HG02623 (cell line): ENCODE results near the gene TMEM87B.

Experiments
- ATAC-seq: cut with Tn5 transposase; IDR thresholded peaks from one replicate; pipeline ENCODE4 v1.9.1; 2021; ENCODE audit warnings: moderate library complexity; ENCODE audit not compliant: unreplicated experiment

TMEM87B gene

DNA sequence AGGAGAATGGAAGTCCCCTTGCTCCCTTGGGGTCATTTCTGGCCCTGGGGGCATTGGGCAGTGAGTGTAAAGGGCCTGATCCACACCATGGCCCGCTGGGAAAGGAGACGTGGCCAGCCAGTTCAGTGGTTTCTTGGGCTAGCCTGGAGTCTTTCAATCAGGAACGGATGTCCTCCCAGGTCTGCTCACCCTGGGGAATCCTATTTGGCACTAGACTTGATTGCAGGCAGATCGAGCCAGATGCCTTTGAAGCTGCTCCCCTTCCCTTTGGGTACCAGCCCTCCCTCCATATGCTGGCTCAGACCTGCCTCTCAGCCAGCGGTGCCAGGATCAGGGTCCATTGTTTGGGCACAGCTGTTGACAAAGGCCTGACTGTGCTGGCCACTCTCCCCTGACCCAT, 94.1 kb downstream of the TMEM87B start:
- no peak for ATAC-seq

DNA sequence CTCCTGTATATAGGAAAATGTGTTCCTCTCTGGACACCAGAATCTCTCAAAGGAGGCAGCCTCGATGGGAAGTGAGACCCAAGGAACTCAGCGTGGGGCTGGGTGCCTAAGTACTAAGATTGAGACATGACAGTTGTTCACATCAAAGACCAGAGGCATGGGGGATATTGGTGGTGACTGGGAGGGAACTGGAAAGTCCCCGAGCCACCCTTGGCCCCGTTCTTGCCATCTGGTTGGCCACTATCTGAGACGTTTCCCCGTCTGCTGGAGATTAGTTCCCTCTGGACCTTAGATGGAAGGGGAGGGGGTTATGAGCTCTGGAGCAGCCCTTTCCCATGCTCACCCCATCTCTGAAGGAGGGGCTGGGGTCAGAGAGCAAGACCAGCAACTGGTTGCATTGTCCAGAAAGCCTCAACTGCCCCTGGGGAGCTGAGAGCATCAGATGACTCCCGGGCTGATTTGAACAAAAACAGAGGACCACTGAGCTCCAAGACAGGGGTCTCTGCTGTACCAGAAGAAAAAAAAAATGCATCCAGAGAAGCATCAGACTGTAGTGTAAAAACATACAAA, 94.9 kb downstream of the TMEM87B start:
- no peak for ATAC-seq

DNA sequence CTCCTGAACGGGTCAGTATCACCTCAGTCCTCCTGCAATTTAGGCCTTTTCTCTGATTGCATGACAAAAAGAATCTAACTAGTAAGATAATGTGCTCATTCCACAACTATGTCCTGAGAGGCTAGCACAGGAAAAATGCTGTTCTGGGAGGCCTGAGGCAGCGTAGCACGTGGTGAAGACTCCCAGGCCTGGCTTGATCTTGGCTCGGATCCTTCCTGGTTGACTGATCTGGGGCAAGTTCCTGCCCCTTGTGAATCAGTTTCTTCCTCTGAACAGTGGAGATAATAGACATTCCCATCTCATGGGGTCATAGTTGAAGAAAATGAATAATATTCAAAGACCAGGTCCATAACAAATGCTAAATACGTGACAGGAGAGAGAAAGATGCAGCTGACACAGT, 95.4 kb downstream of the TMEM87B start:
- no peak for ATAC-seq

DNA sequence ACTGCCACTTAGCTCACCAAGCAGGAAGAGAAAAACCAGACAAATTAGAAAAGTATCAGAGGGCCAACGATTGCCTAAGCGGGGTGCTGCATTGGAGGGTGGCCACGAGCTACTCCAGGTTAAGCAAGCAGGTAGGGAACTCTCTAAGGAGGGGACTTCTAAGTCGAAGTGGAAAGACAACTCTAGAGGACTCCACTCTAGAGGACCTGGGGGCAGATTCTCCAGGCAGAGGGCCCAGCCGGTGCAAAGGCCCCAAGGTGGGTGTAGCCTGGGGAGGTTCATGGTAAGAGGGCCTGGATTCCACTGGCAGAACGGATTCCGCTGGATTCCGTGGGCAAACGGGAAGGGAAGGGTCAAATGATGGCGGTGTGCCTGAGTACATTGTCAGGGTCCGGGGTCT, 95.8 kb downstream of the TMEM87B start:
- no peak for ATAC-seq

DNA sequence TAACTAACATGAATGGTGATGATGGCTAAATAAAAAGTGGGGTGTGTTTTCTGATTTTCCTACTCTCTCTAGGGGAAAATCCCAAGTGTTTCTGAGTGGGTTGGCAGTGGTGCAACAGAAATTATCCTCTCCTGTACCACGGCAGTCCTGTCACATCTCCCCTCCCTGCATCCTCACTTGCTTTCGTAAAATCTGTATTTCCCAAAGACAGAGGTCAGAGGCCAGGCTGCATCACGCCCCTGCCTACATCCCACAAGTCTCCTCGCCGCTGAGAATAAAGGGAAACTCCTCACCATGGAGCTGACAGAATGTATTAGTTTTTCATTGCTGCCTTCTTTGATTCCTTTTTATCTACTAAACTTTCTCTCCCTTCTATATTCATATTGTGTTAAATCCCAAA, 96.2 kb downstream of the TMEM87B start:
- ATAC-seq, result no peak

DNA sequence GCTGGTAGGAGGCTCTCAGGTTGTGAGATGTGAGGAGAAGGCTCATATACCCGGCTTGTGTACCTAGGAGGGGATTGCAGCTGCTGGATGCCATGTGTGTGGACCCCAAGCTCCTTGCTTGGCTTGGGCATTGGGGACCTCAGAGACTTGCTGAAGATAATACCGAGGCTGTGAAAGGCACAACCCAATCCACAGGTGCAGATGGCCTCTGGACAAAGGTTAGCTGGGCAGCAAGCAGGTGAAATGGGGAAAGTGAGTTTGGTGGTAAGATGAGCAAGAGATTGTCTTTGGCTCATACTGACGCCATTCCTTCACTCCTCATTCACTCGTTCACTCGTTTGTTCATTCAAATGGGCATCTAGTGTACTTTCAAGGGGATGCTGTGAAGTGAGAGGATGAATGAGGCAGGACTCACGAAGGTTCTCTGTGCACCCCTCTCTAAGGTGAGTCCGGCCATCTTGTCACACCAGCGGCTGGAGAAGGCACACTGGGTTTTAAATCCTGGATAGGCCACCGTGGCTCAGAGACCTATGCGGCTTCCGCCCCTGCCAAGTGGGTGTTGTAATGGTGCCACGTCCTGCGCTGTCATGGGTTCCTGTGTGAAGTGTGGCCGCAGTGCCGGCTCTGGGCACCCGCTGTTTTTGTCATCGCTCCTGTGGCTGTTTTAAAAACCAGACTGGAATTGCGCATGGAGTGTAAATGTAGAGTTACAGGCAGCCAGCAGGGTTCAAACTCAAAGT, 96.8 kb downstream of the TMEM87B start:
- no peak for ATAC-seq

DNA sequence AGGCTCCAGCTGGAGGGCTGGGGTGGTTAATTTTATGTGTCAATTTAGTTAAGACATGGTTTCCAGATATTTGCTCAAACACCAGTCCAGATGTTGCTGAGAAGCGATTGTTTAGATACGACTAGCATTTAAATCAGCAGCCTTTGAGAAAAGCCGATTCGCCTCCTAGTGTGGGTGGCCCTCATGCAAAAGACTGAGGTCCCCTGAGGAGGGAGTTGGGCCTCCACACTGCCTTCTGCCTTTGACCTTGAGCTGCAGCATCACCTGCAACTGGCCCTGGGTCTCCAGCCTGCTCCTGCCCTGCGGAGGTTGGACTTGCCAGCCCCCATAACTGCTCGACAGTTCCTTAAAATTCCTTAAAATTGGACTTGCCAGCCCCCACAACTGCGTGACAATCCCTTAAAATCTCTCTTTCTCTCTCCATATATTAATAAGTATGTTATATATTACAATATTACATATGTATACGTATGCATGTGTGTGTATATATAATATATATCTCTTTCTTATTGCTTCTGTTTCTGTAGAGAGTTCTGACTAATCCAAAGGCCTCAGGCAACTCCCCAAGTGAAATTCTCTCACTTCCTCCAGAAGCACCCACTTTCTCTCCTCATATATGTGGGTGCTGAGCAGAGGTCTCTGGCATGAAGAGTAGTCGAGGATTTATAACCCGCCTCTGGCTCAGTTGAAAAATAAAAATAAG, 97.6 kb downstream of the TMEM87B start:
- no peak for ATAC-seq

DNA sequence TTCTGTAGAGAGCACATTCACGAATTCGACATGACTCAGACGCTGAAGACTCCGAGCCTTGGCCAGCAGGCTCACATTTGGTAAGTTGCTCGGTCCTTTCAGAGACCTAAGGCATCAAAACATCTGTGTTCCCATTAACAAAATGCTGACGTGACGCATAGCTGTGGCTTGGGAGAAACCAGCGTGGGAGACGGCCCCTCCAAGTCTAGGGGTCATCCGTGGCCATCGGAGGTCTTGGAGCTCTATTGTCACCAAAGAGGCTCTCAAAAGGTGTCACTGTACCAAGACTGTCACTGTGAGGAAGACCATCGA, 98.1 kb downstream of the TMEM87B start:
- no peak for ATAC-seq

DNA sequence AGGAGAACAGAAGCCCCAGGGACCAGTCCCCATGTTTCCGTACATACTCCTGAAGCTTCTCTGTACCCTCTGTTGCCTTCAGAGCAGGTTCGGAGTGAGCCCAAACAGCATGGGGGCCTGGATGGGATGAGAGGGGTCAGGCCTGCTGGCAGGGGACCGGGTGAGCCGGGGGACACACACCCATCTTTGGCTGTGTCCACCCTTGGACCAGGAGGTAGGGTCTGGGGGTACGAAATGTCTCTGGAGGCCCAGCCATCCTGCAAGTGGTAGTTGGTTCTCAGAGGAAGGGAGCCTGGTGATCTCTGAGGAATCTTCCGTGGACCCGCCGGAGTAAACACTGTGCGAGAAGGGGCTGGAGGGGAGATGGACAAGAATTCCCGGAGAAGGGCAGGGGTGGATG, 98.4 kb downstream of the TMEM87B start:
- ATAC-seq, result no peak

DNA sequence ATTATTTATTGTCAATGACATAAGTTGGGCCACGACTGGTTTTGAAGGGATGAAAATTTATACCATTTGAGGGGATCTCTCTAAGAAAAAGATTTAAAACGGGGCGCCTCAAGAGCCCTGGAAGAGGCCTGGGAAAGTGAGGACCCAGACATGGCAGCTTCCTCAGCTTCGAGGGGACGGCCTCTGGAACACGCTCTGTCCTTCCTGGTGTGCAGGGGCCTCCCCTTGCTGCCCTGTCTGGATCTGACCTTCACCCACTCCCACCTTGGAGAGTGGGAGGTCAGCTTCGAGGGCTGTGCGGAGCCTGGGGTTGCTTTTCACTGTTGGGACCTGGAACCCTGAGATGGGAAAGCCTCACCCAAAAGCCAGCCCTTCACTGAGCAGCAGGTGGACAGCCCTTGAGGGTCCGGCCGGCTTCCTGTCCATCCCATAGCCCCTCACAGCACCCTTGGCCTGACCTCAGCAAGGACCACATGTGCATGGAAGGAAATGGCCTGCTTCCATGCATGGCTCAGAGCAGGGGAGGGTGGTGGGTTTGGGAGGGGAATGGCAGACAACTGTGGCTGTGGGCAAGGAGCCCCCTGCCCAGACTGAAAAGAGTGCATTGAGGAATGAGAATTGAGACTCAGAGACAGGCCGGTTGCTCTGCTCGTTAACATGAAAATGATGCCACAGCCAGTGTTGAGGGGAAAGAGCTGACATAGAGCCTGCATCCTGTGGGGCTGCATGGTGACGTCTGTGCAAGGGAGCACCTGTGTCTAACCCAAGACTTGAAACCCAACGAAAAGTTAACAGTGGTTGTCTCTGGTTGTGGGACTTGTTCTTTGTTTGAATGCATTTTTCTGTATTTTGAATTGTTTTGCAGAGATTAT, 99.4 kb downstream of the TMEM87B start:
- ATAC-seq, result no peak

DNA sequence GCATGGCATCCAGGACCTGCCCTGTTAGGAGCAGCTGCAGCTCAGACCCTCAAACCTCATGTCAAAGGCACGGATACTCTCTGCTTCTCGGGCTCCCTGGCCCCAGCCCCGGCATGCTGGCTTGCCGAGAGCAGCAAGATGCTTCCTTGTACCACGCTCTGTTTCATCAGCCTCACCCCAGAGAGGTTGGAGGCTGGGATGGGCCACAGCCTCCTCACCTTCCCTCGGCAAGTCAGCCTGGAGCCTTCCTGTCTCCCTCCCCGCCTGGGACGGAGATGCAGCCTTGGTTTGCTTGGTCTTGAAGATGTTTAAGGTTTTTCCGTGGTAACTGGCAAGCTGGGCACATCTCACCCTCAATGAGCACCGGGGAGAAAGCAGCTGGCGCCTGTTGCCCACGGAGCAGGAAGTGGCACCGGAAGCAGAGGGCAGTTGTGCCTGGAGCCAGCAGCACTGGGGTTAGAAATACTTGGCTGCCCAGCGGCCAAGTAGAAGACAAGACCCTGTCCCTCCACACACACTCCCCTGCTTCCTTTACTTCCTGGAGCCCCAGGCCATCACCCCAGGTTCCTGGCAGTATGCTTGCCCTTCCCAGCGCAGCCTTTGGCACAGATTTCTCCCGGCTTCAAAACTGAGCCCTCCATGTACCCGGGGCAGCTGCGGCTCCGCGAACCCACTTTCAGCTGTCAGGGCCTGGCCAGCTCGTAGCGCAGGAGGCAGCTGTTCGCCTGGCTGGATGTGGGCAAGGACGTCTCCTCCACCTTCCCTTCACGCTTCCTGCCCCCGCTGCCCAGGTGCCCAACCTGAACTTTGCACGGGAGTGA, 100.5 kb downstream of the TMEM87B start:
- ATAC-seq, result no peak

DNA sequence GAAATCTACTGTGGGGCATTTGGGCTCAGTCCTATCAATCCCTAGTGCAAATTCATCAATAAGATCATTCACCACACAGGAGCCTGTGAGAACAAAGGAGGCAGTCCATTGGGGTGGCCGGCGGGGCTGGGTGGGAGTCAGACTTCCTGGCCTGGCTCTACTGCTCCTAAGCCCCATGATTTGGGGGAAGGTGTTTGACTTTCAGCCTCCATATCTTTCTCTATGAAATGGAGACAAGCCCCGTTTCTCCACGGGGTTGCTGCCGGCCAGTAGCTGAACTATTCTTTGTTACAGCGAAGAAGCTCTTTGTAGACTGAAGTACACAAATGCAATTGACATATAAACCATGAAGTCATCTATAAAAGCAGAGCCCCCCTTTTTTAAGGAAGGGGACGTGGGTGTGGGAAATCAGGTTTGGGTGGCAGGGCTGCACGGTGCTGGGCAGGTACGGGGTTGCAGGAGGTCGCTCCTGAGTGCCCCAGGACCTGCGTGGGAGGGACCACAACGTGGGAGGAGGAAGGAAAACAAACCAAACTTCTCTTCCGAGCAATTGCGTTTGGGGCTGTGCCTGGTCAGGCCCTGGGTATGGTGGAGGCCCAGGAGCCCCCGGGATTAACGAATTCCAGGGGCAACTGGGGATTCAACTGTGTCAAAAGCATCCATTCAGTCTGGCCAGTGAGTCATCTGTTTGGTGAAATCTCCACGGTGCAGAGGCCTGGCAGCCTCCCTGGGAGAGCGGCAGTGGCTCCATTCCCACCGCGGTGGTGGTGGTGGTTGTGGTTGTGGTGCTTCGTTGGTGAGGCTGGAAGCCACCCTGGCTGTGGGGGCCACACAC, 101.3 kb downstream of the TMEM87B start:
- ATAC-seq, result no peak

DNA sequence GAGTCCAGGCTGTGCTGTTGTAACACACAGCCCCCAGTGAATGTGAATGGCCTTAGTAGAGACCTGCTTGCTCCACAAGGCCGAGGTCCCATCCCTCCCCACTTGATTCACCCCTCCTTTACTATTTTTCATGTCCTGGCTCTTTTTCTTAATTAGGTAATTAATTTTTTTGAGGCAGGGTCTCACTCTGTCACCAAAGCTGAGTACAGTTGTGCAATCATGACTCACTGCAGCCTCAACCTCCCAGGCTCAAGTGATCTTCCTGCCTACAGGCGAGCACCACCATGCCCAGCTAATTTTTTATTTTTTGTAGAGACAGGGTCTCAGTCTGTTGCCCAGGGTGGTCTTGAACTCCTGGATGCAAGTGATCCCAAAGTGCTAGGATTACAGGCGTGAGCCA, 102.4 kb downstream of the TMEM87B start:
- ATAC-seq, result no peak

DNA sequence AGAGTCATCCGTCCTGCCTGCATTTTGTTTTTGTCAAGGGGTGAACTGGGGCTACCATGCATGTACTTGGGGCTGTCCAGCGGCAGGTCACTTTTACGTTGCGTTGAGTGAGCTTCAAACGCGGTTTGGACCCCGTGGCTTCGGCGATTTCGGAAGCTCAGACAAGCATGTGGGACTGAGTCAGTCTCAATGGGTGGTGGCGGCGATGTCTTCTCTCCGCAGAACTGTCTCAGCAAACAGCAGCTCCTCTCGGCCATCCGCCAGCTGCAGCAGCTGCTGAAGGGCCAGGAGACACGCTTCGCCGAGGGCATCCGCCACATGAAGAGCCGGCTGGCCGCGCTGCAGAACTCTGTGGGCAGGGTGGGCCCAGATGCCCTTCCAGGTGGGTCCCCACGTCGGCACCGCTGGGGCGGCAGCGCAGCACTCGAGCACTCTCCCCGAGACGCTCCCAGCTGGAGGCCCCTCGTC, 104.4 kb downstream of the TMEM87B start:
- no peak for ATAC-seq

DNA sequence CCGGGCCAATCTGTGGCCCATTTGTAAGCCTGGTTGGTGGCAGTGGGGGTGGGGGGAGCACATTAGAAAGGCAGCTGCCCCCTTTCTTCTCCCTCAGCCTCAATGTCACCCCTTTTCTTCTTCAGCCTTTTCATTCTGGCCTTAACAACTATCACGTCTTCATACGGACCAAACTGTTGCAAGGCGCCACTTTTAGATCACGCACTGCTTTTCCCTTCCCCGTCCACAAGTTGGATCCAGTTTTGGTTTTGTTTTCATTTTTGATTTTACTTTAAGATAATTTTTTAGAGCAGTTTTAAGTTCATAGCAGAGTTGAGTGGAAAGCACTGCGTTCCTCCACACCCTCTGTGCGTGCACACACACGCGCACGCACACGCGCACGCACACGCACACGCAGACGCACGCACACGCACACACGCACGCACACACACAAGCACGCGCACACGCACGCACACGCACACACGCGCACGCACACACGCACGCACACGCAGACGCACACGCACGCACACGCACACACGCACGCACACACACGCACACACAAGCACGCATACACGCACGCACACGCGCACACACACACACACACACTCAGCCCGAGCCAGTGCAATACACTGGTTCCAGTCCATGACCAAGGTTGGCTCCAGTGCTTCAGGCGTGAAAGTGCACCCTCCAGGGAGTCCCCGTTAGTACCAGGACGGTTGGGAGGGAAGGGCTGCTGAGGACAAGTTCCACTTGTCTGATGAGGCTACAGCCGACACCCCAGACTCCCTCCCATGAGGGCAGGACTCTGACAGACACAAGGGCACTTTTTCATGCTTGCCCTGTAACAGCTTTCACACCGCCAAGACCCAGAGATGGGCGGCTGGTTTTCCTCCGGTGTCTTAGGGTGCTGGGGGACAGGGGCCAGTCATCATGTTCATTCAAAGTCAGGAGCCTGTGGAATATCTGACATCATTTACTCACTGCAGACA, 105.5 kb downstream of the TMEM87B start:
- ATAC-seq, result no peak

DNA sequence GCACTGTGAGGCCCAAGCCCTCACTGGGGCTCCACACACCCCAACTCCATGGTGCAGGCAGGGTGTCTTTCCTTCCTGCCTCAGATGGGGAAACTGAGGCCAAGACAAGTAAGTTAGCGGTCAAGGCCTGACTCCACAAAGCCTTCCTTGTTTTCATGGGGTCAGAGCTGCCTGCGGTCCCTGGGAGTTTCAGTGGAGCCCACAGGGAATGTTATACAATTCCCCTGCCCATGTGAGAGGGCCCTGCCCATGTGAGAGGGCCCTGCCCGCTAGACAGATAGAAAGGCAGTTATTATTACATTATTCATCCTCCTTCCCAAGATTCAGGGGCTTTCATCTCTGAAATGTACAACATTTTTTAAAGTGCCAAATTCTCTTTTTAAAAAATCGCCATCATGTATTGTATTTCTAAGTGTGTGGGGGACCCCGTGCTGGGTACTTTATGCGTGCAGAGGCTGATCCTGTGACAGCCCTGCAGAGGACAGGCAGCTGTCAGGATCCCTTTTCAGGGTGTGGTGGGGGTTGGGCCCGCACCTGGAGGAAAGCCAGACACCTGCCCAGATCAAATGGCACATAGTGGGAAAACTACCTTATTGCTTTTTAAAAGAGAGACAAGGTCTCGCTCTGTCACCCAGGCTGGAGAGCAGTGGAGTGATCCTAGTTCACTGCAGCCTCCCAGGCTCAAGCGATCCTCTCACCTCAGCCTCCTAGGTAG, 106.5 kb downstream of the TMEM87B start:
- ATAC-seq, result no peak

DNA sequence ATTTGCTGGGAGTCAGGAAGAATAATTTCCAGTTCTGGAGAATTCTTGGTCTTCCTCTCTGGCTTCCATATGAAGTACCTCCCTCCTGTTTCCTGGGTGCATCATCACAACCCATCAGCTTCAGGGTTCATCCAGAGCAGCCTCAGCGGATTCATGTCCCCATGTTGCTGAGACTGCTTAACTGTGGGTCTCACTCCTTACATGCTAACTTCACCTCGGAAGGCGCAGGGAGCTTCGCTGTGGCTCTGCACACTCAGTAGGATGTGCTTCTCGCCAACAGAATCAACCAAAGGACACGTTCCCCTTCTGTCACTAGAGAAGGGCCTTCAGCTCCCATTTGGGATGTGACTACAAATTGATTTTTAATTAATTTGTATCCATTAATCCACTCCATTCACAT, 107.3 kb downstream of the TMEM87B start:
- no peak for ATAC-seq

DNA sequence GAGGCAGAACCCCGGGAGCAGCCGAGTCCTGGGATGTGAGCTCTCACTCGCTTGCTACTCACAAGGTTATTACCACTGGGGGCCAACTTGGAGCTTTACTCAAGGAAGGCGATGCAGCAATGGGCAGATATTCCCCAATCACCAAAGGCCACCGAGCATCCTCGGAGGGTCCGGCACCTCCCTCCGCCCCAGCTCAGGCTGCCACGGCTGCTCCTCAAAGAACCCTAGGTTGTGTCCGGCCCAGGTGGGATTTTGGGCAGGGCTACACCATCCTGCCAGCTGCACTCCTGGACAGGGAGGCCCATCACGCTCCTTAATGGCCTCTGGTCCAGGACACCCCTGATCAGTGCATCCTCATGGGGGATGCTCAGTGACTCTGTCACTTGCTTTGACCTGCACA, 107.9 kb downstream of the TMEM87B start:
- ATAC-seq, result no peak
